ENCODE results near the gene PLEKHA7.

The PLEKHA7 gene

GRCh38 chr11:16834384-16834783 lies 179.8 kb downstream of the PLEKHA7 start:
- DNase-seq = no peak

- DNase-seq = no peak
Observed at GRCh38 chr11:16833026-16833425, 181.2 kb downstream of the PLEKHA7 start.

DNA sequence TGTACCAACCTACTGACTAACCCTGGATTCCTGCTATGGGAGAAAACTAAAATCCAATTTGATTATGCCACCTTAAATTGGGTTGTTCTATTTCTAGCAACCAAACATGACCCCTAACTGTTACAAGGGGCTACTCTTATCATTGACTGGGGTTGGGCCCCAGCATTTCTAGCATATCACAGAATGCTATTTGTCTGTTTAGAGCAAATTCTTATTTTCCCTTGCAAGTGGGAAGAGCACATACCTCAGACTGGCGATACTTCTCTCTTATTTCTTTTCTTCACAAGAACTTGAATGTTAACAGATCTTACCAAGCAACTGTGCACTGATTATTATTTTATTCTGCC lies 182.0 kb downstream of the PLEKHA7 start:
- no peak for DNase-seq

DNA sequence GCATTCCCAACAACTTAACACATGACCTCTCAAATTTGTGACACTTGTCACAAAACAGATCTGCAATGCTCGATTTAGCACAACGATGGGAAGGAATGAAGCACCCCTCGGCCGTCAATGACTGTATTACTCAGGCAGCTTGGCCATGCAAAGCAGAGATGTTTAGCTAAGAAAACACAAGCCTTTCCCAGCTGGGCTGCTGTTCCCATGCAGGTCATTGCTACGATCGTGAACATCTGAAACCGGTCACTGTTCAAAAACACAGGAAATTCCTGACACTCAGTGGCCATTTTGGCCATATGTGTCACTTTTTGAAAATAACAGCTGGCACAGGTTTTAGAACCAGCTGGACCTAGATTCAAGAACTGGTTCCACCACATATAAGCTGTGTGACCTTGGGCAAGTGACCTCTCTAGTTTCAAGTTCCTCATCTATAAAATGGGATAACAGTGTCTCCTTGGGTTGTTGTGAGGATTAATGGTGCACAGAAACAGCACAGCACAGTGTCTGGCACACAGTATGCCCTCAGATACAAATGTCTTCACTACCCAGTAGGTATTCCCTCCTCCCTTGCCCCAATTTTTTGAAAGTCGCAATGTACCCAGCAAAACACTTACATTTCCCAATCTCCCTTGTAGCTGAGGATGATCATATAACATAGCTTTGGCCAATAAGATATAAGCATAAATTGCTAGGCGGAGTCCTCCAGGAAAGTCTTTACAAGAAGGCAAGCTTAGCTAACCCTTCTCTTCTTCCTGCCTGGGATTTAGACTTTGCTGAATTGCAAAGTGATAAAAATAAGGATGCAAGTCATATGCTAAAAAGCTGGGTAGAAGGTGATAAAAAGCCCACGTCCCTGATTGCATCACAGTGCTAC lies 182.7 kb downstream of the PLEKHA7 start:
- DNase-seq = no peak

GRCh38 chr11:16827139-16827538 lies 187.1 kb downstream of the PLEKHA7 start:
- DNase-seq = no peak

- peak in 1 of 14 donors; percentile 42 for DNase-seq
Observed at GRCh38 chr11:16825968-16826367, 188.2 kb downstream of the PLEKHA7 start.

DNA sequence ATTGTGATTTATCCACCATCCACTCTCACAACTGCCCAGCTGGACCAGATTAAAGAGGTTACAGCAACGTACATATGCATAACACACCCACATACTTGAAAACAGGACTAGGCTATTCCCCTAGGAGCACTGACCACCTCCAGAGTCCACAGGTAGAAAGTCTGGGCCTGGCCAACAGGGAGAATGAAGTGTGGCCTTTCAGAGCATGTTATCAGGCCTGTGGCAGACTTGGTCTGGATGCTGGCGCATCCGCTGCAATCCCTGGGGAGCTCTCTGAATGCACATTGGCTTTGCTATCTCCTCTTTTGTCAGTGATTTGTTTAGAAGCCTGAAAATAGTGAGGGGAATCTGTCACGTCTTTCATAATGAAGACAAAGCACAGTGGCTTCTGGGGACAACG lies 189.1 kb downstream of the PLEKHA7 start:
- DNase-seq = no peak

- DNase-seq = peak in 11 of 14 donors; percentile 10 to 61 (median 29)
Observed at GRCh38 chr11:16820324-16821092, 193.7 kb downstream of the PLEKHA7 start.

- peak in 1 of 14 donors; percentile 30 for DNase-seq
Observed at GRCh38 chr11:16818284-16818683, 195.9 kb downstream of the PLEKHA7 start.

DNA sequence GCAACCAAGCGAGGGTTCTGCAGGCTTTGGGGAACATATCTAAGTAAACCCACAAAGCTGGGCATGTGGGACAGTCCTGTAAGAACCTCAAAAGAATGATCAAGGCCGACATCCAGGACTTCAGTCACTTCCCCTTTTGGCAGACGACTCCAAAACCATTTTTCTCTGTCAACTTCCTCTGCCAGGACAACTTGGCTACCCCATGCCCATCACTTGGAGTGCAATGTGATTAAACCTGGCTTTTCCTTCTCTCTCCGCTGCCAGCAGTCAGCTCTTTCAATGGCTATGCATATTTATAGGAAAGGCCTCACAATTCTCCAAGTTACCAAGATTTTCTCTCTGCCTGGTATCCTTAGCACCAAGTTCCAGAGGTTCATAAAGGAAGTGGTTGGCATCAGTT lies 196.9 kb downstream of the PLEKHA7 start:
- peak in 9 of 14 donors; percentile 14 to 52 (median 35) for DNase-seq

DNA sequence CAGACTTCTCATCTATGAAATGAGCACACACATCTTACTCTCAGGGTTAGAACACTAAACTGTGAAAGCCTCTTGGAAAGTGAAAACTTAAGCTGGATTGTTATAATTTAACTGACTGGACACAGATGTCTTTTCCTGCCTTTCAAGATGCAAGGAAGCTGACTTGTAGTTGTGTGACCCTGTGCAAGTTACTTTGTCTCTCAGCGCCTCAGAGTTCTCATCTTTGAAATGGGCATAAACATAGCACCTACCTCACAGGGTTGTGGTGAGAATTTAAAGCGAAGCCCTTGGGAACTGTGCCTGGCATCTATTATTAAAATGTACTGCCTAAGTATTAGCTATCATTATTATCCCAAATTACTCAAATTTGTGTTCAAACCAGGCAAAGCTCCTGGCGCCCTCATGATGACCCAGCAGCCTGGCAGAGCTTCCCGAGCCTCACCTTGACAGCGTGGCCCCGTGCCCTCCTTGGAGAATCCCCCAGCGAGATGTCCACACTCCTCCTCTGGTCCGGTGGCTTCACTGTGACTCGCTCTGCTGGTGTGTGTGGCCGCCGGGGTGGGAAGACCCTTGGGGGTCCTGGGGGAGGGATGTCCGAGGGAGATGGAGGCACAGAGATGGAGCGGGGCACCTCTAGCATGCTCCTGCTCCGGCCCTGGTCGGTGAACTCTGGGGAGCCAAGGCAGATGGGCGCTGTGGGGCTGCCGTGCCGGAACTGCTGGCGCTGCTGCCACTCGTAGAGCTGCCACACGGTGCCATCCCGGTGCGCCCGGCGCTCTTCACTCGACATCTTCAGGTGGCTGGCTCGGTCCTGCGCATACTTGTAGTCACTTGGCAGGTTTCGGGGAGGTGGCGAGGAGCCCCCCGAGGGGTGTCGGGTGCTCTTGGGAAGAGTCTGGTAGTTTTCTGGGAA lies 197.6 kb downstream of the PLEKHA7 start:
- DNase-seq = peak in 1 of 14 donors; percentile 52

- peak in 9 of 14 donors; percentile 16 to 77 (median 45) for DNase-seq
Observed at GRCh38 chr11:16815047-16815767, 199.0 kb downstream of the PLEKHA7 start.

GRCh38 chr11:16814410-16815046 lies 199.7 kb downstream of the PLEKHA7 start:
- DNase-seq = no peak

DNA sequence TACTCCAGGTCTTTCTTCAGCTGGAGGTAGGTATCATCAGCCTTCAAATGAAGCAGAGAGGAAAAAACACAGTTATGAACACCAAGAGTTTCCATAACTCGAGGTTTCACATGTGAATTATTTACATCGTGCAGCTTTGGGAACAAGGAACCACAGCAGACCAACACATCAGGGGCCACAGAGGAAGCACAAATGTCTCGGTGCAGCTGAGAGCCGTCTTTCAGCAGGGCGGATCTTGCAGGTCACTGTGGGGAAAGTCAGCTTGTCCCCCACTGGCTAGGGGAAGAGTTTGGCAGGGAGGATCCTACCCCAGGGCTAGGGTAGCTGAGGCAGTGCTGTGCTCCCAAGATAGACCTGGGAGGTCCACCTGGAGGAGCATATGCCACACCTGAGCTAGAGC lies 201.1 kb downstream of the PLEKHA7 start:
- DNase-seq = no peak

GRCh38 chr11:16812274-16812673 lies 201.9 kb downstream of the PLEKHA7 start:
- peak in 3 of 14 donors; percentile 12 to 50 (median 17) for DNase-seq

GRCh38 chr11:16811136-16812020 lies 202.8 kb downstream of the PLEKHA7 start:
- DNase-seq = no peak

DNA sequence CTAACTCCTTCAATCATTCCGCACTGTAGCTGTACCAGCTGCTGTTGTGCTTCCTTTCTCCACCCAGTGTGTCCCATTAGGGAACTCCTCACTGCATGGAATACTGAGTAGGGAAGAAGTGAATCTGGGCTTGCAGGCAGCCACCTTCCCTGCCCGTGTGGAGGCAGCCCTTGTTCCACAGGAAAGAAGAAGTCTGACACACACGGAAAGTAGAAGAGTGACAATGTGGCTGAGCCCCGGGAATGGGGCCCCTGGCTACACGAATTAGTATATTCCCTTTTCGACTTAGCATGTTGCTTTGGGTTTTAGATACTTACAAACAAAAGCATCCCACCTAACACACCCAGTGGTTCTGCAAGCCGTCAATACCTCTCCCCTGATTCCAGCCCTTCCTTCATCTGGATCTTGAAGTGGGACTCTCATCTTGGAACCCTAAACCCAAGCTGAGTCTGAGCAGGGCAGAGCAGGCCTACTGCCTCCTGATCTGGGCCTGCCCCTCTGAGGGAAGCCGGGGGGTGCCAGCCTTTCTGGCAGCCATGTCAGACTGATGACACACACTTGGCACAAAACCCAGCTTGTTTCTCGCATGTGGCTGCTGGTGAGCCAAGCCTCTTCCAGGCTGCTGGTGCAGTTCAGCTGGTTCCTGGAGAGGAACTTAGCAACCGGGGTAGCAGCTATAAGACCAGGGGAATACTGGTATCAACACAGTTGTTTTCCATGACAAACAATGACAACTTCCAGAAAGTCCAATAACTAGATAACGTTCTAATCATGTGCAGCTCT lies 204.1 kb downstream of the PLEKHA7 start:
- DNase-seq = peak in 12 of 14 donors; percentile 38 to 92 (median 66)

GRCh38 chr11:16807306-16807705 lies 206.9 kb downstream of the PLEKHA7 start:
- no peak for DNase-seq

- peak in 5 of 14 donors; percentile 14 to 64 (median 28) for DNase-seq
Observed at GRCh38 chr11:16806791-16807190, 207.4 kb downstream of the PLEKHA7 start.
